B cell (primary cell): ENCODE data around the gene KRTCAP2. TPM values are rescaled to one million over a fixed set of nuclear protein-coding genes. Genes with fewer than 3 reads are reported as not detected.

Source experiments
- ATAC-seq: fragments of 200-7000 bp; cut with Tn5 transposase; one replicate; pipeline ENCODE4 v1.10.0; 2021; ENCODE audit warnings: low read depth, mild to moderate bottlenecking, moderate number of reproducible peaks, moderate library complexity
- CTCF ChIA-PET: fragments of 350-600 bp; sonication (Branson Sonifier 250); formaldehyde crosslinking; loops from one replicate; lab custom pipeline; 2021; ENCODE audit warnings: antibody characterized with exemption, inconsistent platforms; lab: Charles Lee
- POLR2A ChIA-PET: fragments of 350-600 bp; sonication (Branson Sonifier 250); formaldehyde crosslinking; loops from one replicate; lab custom pipeline; 2021; ENCODE audit warnings: antibody characterized with exemption; lab: Charles Lee
- DNase-seq: peaks from one replicate; pipeline ENCODE4 v3.0.0; 2013
- H2AFZ ChIP-seq: 2 replicates; pipeline ENCODE4 v1.6.1; 2012; ENCODE audit warnings: mild to moderate bottlenecking, low read depth, low read length; ENCODE audit not compliant: insufficient read depth, poor library complexity, severe bottlenecking
- H3K27ac ChIP-seq, 2 donors: 1 replicate in 1 of 2; 2 replicates in 1 of 2; pipeline ENCODE4 v1.5.1; 2012 to 2013; ENCODE audit warnings: low read length in 2 of 2, mild to moderate bottlenecking in 2 of 2, moderate library complexity in 1 of 2
- H3K27me3 ChIP-seq, 4 experiments: fragments of 200-600 bp in 1 of 4; sonication (generic) in 1 of 4; replicated peaks in 1 of 4; 1 replicate in 2 of 4; 2 replicates in 2 of 4; pipeline versions ENCODE4 v1.6.1 to v1.7.0; 2013 to 2016; ENCODE audit warnings: low read length in 3 of 4, mild to moderate bottlenecking in 2 of 4, mixed read lengths in 1 of 4, moderate library complexity in 1 of 4; ENCODE audit not compliant: insufficient read depth in 4 of 4, control insufficient read depth in 3 of 4; ENCODE audit errors: control extremely low read depth in 1 of 4
- H3K36me3 ChIP-seq, 2 experiments: replicated peaks in 1 of 2; 1 replicate in 1 of 2; 2 replicates in 1 of 2; pipeline versions ENCODE4 v1.6.1 to v1.7.1; 2013; ENCODE audit warnings: low read length in 1 of 2; ENCODE audit not compliant: insufficient read depth in 2 of 2, control insufficient read depth in 1 of 2; ENCODE audit errors: control extremely low read depth in 1 of 2, extremely low read depth in 1 of 2
- H3K4me1 ChIP-seq, 2 donors: fragments of 200-600 bp in 1 of 2; sonication (generic) in 1 of 2; 1 replicate in 1 of 2; 2 replicates in 1 of 2; pipeline versions ENCODE4 v1.5.1 to v1.6.1; 2013 to 2017; ENCODE audit warnings: low read length in 2 of 2; ENCODE audit not compliant: control insufficient read depth in 2 of 2, insufficient read depth in 2 of 2
- H3K4me2 ChIP-seq: replicated peaks from 2 replicates; pipeline ENCODE3; 2012; ENCODE audit warnings: mild to moderate bottlenecking, low read depth, low read length; ENCODE audit not compliant: poor library complexity, severe bottlenecking
- H3K4me3 ChIP-seq, 5 experiments: fragments of 200-600 bp in 1 of 5; sonication (generic) in 1 of 5; 1 replicate in 3 of 5; 2 replicates in 2 of 5; pipeline versions ENCODE4 v1.5.1 to v1.7.0; 2011 to 2016; ENCODE audit warnings: low read length in 4 of 5, mild to moderate bottlenecking in 4 of 5, low read depth in 2 of 5, control low read depth in 1 of 5, moderate library complexity in 1 of 5; ENCODE audit not compliant: insufficient read depth in 1 of 5; ENCODE audit errors: control extremely low read depth in 1 of 5, extremely low read depth in 1 of 5
- H3K79me2 ChIP-seq: fragments of 200-600 bp; sonication (generic); one replicate; pipeline ENCODE4 v1.6.0; 2016; ENCODE audit warnings: low read length; ENCODE audit not compliant: control insufficient read depth, insufficient read depth
- H3K9ac ChIP-seq: fragments of 200-600 bp; sonication (generic); 2 replicates; pipeline ENCODE4 v1.6.1; 2017; ENCODE audit warnings: mild to moderate bottlenecking, low read length, moderate library complexity
- H3K9me3 ChIP-seq, 3 donors: one replicate each; pipeline versions ENCODE4 v1.6.1 to v1.7.1; 2013; ENCODE audit warnings: low read length in 2 of 3; ENCODE audit not compliant: control insufficient read depth in 2 of 3, insufficient read depth in 1 of 3; ENCODE audit errors: control extremely low read depth in 1 of 3
- H4K20me1 ChIP-seq: 2 replicates; pipeline ENCODE4 v1.6.0; 2012; ENCODE audit warnings: mild to moderate bottlenecking, low read length; ENCODE audit not compliant: insufficient read depth, control insufficient read depth, poor library complexity, severe bottlenecking
- H3K27ac Mint-ChIP-seq: one replicate; pipeline ENCODE4 v1.8.0; 2021; ENCODE audit warnings: mixed read lengths
- H3K27me3 Mint-ChIP-seq: one replicate; pipeline ENCODE4 v1.8.0; 2021; ENCODE audit warnings: mixed read lengths
- H3K4me1 Mint-ChIP-seq: one replicate; pipeline ENCODE4 v1.8.0; 2021; ENCODE audit warnings: mixed read lengths
- H3K4me3 Mint-ChIP-seq: one replicate; pipeline ENCODE4 v1.8.0; 2021; ENCODE audit warnings: mixed read lengths
- H3K9me3 Mint-ChIP-seq: one replicate; pipeline ENCODE4 v1.8.0; 2022; ENCODE audit warnings: mixed read lengths; ENCODE audit not compliant: insufficient read depth
- EZH2 ChIP-seq: IDR thresholded peaks from 2 replicates; pipeline ENCODE4 v1.6.1; 2012; ENCODE audit warnings: borderline replicate concordance, low read depth, mild to moderate bottlenecking, moderate library complexity, low read length; ENCODE audit not compliant: insufficient read depth, poor library complexity, severe bottlenecking
- WGBS: methylation state at CpG from one replicate; pipeline ENCODE4 v1.1.5; 2013; ENCODE audit warnings: missing lambda C conversion rate; ENCODE audit not compliant: insufficient coverage; 5-methylcytosine and 5-hydroxymethylcytosine counted together
- intact Hi-C: fragments of 100-400 bp; cut with micrococcal nuclease; formaldehyde crosslinking; loops from one replicate; pipeline ENCODE4 v1.10.0; 2022
- polyA plus RNA-seq: library from polyadenylated mRNA; depleted of rRNA; stranded (reverse); fragments of >200 nt; gene quantifications from 2 replicates; pipeline ENCODE4 v1.2.3, GENCODE V29; 2012
- total RNA-seq, 2 donors: library from RNA; stranded (reverse); fragments of 120-200 nt in 1 of 2; gene quantifications; 1 replicate in 1 of 2; 2 replicates in 1 of 2; pipeline versions ENCODE4 v1.2.3 to v1.2.4, GENCODE V29; 2013 to 2022
- TF ChIP-seq, protein P1 (sequence below): fragments of 200-600 bp; IDR thresholded peaks from one replicate; pipeline ENCODE4 v1.8.0; 2022; ENCODE audit warnings: antibody characterized with exemption, mild to moderate bottlenecking

KRTCAP2 gene
- total and polyA plus RNA-seq, 2 donors (not counting 1 experiment from before 2014, with no cell fraction given): 151 to 259 TPM

DNA sequence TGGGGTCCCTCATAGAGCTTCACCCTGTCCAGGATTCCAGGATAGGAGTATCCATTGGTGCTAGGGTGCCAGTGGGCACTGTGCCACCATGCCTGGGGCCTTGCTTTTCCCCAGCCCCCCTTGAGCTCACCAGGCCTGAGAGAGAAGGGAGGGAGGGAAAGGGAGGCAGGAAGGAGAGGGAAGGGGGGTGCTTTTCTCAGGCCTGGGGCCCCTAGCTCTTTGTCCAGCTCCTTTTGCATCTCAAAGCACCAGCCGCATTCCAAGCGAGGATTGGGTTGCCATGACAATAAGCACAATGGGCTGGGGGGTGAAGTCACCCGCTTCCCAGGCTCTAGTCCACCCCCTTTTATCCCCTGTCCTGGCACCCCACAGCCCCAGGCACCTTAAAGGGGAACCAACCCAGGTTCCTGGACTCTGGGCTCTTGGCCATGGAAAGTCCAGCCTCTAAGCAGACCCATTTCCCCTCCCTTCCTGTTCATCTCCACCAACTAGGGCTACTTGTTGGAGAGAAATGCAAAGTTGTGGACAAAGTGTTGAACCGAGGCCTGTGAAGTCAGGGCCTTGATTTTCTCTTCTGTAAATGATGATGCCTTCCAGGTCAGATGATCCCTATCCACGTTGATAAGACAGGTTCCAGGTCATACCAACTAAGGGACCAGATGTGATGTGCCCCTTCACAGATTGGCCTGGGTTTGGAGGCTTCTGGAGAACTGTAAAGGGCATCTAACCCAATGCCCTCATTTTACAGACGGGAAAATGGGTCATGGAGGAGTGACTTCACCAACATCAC is 23.2 kb upstream of the KRTCAP2 start:
- Histone ChIP-seq H3K4me1 (peaks cover 15 to 23% of the 10 kb centered on the region in 2 donors), H3K36me3 (no peaks in the 10 kb centered on the region), H4K20me1 (no peaks in the 10 kb centered on the region), H3K4me3 (no peak overlapping the region), H3K27ac (no peak overlapping the region), H3K79me2 (no peaks in the 10 kb centered on the region), H3K4me2 (no peak overlapping the region), H2AFZ (no peak overlapping the region), H3K9ac (no peak overlapping the region), H3K9me3 (peaks cover 0 to 5% (median 0%) of the 10 kb centered on the region in 3 donors), H3K27me3 (peaks cover 0 to 19% (median 1%) of the 10 kb centered on the region in 4 experiments)
- intact Hi-C loops: no loop called here
- 84% methylated on average over 4 of the region's 6 CpGs for WGBS
- DNase-seq (peak; percentile 25), ATAC-seq (no peak)
- Mint-ChIP-seq H3K27ac (no peak overlapping the region), H3K9me3 (no peaks in the 10 kb centered on the region), H3K4me3 (peak overlapping the region; percentile 47), H3K27me3 (no peaks in the 10 kb centered on the region), H3K4me1 (peaks cover 30% of the 10 kb centered on the region)
- POLR2A ChIA-PET: interaction anchor here (0.6 to 1.0 kb wide), 2 partner anchors 11 to 26 kb away, joined by 3 to 5 read pairs; no protein-coding TSS in a partner anchor
- CTCF ChIA-PET: interaction anchor here (0.8 to 7.7 kb wide), 4 partner anchors 11 to 31 kb away, joined by 3 to 196 read pairs (median 28); partner anchors contain the start of genes KRTCAP2, MTX1, THBS3 and TRIM46
- no peak for TF ChIP-seq EZH2
- TF ChIP-seq, protein P1, sequence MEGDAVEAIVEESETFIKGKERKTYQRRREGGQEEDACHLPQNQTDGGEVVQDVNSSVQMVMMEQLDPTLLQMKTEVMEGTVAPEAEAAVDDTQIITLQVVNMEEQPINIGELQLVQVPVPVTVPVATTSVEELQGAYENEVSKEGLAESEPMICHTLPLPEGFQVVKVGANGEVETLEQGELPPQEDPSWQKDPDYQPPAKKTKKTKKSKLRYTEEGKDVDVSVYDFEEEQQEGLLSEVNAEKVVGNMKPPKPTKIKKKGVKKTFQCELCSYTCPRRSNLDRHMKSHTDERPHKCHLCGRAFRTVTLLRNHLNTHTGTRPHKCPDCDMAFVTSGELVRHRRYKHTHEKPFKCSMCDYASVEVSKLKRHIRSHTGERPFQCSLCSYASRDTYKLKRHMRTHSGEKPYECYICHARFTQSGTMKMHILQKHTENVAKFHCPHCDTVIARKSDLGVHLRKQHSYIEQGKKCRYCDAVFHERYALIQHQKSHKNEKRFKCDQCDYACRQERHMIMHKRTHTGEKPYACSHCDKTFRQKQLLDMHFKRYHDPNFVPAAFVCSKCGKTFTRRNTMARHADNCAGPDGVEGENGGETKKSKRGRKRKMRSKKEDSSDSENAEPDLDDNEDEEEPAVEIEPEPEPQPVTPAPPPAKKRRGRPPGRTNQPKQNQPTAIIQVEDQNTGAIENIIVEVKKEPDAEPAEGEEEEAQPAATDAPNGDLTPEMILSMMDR: no peak
